Stimulated activated CD4-positive, alpha-beta T cell treated with anti-CD3 and anti-CD28 coated beads, Interleukin-12 subunit alpha, Interleukin-12 subunit beta, amount 100 ng/mL, for 48 hours (primary cell): ENCODE data around the gene OTOG.

Experiments used
- DNase-seq, 3 donors: peaks; one replicate each; pipeline ENCODE4 v3.0.0-alpha.2; 2020; ENCODE audit warnings: low read depth in 2 of 3, low spot score in 1 of 3

The OTOG gene

GRCh38 chr11:17559341-17560087 lies 12.5 kb downstream of the OTOG start:
- no peak for DNase-seq

- no peak for DNase-seq
These were observed 13.4 kb downstream of the OTOG start for GRCh38 chr11:17560281-17561110.

GRCh38 chr11:17561111-17561415 lies 14.0 kb downstream of the OTOG start:
- no peak for DNase-seq

GRCh38 chr11:17561526-17561925 lies 14.5 kb downstream of the OTOG start:
- no peak for DNase-seq

DNA sequence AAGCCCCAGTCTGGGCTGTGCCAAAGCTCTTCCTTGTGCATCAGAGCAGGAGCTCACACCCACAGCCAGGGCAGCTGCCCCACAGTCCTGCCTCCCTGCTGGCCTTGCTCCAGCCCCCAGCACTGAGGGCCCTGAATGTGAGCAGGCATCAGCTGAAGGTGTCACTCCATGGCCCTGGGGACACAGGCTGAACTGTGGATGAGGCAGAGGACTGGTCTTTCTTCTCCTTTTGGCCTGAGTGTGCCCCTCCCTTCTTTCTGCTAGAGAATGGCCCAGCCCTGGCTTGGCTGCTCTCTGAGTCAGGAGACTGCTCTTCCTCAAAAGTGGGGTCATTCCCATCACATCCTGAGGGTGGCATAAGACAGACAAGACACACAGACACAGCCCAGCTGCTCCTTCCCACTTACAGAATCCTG lies 16.2 kb downstream of the OTOG start:
- DNase-seq, result no peak

DNA sequence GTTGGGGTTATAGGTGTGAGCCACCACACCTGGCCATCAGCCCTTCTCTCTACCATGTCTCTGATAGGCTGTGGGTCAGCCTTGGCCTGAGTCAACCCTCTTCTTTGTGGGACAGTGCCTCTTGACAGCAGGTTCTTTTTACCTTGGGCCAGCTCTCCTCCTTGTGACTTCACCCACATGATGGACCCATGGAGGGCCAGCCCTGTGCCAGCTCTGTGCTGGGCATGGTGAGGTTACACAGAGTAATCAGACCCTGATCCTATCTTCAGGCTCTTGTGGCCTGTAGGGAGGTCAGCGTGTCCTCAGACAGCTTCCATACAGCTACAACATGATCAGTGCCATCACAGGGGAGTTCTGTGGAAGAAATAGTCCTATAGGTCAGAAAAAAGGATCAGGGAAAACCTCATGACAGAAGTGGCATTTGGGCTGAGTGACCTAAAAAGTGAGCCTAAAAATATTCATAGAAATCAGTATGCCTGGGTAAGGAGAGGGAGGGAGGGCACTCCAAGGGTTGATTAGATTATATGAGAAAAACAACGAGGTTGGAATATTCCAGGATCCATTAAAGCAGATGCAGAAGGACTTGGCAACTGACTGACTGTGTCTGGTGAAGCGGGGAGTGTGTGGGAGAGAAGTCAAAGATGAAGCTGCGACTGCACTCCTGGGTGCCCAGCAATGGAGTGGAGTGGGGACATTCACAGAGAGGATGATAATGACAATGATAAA lies 17.1 kb downstream of the OTOG start:
- no peak for DNase-seq

- no peak for DNase-seq
These were observed 17.6 kb downstream of the OTOG start for GRCh38 chr11:17564687-17565042.

- DNase-seq, result no peak
These were observed 21.9 kb downstream of the OTOG start for GRCh38 chr11:17568944-17569343.

DNA sequence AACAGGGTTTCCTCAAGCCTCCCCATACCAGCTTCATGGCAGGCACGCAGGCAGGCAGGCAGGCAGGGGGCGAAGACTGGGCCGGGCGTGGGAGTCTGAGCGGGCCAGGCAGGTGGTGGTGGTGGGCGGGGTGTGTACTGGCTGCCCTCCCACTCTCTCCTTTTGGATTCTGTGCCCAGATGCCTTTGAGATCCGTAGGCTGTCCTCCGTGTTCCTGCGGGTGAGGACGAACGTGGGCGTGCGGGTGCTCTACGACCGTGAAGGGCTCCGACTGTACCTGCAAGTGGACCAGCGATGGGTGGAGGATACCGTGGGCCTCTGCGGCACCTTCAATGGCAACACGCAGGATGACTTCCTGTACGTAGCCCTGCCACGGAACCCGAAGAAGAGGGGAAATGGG lies 23.0 kb downstream of the OTOG start:
- no peak for DNase-seq

DNA sequence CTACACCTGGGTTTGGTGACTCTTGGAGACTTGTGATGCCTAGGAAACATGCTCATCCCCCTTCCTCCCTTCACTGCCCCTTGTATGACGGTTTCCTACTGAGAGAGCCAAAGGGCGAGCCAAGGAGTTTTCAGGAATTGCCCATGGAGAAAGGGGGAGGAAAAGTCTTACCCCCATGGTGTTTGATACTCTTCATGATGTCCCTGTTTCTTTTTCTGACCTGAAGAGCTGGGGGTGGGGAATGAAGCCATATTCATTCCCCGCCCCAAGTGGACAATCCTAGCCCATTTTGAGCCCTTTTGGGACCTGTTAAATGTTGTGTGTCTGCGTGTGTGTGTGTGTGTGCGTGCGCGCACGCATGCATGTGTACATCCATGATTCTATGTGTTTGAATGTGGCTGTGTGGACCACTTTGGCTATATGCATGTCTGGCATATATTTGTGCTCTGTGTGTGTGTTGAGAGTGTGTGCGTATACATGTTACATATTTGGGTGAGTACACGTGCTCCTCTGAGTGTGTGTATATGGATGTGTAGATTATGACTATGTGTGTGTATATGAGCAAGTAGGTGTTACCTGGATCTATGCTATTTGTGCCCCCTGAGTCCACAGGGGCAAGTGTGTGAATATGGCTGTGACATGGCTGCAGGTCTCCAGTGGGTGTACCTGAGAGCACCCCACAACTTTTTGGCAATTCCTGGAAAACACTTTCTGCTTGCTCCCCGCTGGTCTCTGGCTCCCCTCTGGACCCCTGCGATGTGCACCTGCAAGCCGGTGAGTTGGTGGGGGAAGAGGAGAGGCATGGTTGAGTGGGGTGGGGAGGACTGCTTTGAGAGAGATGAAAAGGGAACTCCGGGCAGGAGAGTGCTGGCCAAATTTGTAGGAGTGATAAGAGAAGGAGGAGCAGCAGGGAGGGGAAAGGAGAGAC lies 24.6 kb downstream of the OTOG start:
- no peak for DNase-seq

DNA sequence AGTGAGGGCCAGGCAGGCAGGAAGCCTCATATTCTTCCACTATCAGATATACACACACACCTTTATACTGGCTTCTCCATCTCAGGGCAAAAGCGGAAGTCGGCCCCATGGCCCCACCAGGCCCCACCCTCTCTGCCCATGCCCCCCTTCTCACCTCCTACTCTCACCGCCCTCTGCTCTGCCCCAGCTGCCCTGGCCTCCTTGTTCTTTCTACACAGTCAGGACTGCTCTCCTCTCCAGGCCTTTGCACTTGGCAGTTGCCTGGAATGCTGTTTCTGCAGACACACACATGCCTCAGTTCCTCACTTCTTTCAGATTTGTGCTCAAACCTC lies 25.3 kb downstream of the OTOG start:
- no peak for DNase-seq

DNA sequence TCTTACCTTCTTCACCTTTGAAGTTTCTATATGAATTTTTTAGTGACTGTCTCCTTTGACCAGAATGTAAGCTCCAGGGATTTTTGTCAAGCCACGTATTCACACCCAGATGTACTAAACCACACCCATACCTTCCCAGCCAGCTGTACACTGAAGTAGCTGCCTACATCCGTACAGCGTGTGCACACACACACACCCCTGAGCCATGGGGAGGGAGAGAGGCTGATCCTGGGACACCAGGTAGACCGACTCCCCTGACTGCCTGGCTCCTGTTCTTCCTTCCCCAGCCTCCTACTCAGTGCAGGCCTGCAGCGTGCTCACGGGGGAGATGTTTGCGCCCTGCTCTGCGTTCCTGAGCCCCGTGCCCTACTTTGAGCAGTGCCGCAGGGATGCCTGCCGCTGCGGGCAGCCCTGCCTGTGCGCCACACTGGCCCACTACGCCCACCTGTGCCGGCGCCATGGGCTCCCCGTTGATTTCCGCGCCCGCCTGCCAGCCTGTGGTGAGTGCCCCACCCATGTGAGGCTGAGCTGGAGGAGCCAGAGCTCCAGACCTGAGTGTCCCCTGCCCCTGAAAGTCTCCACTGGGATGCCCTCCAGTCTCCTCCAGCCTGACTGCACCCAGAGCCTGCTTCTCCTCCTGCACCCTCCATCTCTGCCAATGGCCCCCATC lies 25.9 kb downstream of the OTOG start:
- DNase-seq, result no peak

DNA sequence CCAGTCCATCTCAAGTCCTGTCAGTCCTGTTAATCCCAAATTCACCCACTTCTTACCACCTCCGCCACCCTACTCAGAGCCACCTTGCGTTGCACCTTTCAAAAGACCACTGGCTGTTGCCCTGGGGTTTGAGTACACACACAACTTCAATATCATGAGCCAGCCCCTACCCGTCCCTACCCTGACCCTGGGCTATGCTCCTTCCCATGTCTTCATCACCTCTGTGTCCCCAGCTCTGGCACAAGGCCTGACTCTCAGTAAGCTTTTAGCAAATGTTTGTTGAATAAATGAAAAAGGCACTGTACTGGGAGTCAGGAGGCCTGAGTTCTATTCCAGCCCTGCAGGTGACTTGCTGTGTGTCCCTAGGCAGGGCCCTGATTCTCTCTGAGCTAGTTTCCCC lies 26.5 kb downstream of the OTOG start:
- no peak for DNase-seq

- DNase-seq, result no peak
These were observed 27.4 kb downstream of the OTOG start for GRCh38 chr11:17574141-17575091.

DNA sequence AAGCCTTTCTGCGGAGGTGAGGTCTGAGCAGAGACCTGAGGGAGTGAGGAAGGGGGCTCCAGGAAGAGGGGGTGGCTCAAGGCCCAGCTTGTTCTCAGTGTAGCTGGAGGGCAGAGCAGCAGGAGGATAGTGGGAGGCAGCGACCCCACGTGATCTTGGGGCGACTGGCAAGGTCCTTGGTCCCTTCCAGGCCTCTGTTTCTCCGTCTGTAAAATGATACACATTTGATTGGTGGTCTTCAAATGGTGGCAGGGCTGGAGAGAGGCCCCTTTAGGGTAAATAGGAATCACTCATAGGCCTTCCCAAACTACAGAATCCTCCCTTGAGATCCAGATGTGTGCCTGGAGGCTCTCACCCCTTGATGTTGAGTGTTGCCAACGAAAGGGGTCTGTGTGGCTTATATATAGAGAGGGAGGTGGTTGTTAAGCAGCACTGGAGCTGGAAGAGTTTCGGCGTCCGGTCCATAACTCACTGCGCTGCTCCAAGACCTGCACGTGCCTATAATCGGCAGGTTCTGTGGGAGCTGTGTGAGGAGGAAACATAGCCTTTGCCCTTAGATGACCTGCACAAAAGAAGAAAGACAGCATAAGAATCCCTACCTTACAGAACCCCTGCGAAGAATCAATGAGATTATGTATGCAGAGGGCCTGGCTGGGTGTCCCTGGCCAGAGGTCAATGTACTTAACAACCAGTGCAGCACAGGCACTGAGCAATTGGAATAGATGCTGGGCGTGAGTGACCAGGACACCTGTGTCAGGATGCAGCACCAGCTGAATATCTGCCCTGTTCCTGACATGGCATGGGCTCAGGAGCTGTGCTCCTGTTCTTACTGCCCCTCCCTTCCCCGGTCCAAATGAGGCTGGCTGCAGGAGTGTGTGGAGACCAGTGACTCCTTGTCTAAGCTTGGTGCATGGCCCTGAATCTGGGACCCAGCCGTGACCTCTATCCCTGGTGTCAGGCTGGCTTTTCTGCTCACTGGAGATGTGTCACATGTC lies 28.7 kb downstream of the OTOG start:
- no peak for DNase-seq

- DNase-seq, result no peak
These were observed 31.2 kb downstream of the OTOG start for GRCh38 chr11:17578296-17578695.

GRCh38 chr11:17578958-17579357 lies 31.9 kb downstream of the OTOG start:
- no peak for DNase-seq

DNA sequence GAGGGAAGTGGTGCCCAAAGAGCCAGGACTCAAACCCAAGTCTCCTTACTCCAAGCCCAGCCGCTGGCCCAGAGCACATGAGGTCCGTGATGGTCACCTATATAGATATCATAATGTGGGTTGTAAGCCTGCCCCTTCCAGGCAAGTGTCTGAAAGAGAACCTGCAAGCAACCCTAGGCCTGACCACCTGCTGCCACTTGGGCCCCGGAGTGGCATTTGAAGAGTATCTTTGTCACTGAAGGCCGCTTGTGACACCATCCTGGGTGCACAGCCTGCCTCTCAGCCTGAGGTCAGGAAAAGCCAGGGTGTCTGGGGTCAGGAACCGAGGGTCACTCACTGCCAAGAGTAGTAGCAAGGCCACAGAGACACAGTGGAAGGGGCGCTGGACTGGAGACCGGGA lies 32.4 kb downstream of the OTOG start:
- DNase-seq, result no peak
